ENCODE measurements around the gene DDX28.

The DDX28 gene

DNA sequence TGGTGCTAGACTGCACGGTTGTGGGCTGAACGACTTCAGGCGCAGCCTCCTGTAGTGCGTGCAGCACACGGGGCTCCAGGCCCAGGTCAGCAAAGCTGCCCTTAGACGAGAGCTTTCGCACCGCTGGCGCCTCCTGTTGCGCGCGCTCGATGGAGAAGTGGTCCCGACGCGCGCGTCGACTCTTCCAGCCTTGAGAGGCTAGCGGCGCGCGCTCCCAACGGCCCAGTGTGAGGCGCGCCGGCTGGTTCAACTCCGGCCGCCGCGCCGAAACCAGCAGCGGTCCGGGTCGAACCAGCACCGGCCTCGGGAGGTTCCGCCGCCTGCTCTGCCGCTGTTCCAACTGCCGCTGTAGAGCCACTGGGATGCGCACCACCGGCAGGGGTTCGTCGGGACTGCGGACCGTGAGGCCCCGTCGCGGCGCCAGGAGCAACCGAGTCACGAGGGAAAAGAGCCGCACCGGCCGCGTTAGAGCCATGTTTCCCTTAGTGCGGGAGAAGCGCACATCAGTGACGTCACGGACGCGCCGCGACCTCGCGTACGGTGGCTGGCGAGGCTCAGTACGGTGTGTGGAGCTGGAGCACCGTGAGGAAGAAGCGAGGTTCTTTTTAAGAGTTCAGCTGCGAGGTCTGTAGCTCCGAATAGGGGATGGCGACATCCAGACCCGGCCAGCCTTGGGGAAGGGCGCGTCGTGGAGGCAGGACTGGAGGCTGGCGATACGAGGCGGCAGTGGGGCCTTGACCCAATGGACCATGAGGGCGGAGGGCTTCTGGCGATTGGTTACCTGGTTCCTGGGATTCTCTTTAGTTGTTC, at the start of gene DDX28, which contains the start of gene DUS2:
TSS of gene DDX28 (minus strand) at position 505 of the 810 bp plus-strand sequence. CDS start at position 475, 30 bp downstream.
TSS of gene DUS2 (plus strand) at position 557 of the 810 bp plus-strand sequence. CDS start 14,740 bp downstream, outside the sequence.
- peak; percentile 93 for DNase-seq (ENCODE audit: low spot score)

DNA sequence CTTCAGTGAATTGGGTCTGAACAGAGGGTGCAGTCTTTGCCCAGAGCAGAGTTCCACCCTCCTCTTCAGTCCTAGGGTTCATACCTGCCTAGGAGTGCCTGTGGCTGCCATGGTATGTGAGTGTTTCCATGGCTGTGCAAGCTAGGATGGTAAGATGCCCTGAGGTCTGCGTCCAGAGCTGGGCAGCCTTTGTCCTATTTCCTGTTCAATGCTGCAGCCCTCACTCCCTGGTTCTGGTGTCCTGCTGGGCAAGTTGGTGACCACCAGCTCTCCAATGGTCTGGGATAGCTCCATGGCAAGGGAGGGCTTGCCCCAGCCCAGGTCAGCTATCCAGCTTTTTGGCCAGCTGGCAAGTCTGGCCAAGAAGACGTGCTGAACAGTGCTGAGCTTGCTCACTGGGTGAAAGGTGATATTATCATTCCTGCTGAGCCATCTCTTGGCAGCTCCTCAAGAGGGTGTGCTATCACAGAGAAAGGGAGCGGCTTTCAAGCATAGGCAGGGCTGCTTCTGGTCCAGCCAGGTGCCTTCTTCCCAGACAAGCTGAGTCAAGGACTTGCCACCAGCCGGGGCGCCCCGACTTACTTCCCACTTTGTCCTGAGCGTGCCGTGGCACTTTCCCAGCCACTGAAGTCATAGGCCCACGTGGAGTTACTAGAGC, 49.1 kb upstream of the DDX28 start:
- DNase-seq (ENCODE audit: low spot score) = no peak

- DNase-seq (ENCODE audit: low spot score) = no peak
These were observed 48.5 kb upstream of the DDX28 start for GRCh38 chr16:68071518-68071901.

- DNase-seq (ENCODE audit: low spot score) = no peak
These were observed 47.9 kb upstream of the DDX28 start for GRCh38 chr16:68070806-68071517.

- no peak for DNase-seq (ENCODE audit: low spot score)
These were observed 47.3 kb upstream of the DDX28 start for GRCh38 chr16:68070249-68070730.

DNA sequence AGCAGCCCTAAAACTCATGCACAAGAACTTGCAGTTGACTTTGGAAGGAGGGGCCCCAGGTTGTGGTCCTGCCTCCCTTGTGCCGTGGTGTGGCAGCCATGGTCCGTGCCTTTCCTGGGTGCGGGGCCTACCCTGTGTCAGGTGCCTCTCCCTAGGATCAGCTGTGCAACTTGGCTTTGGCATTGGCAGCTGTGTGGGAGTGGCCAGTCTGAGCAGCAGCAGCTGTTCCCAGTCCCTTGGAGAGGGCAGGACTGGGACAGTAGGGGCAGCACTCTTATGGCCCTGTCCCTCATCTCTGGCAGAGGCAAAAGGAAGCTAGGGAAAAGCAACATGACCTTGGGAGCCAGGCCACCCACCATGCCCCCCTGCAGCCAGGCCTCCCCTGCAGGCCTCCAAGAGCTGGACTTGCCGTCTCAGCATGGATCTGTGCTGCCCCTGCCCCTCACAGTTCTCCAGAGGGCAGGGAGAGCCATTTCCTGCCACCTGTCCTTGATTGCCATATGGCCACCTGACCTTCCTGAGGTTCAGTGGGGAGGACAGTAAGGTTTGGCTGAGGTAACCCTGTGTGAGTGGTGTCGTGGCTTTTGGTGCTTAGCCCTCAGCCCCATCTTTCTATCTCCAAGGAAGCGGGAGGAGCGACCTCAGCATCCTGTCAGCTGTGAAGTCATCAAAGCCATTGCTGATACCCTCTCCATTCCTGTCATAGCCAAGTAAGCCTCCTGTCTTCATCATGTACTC, 46.6 kb upstream of the DDX28 start:
- peak; percentile 60 for DNase-seq (ENCODE audit: low spot score)

- DNase-seq (ENCODE audit: low spot score) = no peak
These were observed 45.9 kb upstream of the DDX28 start for GRCh38 chr16:68068926-68069325.

DNA sequence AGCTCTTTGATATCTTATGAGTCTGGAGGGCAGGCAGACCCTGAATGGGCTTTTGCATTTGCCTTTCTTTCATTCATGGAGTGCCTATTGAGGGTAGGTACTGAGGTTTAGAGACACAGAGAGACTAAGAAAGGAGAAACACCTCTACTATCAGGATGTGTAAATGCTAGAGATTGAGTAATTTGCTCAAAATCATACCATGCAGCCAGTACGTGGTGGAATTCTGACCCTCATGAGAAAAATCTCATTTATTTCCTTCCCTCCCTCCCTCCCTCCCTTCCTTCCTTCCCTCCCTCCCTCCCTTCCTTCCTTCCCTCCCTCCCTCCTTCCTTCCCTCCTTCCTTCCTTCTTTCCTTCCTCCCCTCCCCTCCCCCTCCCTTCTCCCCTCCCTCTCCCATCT, 43.7 kb upstream of the DDX28 start:
- DNase-seq (ENCODE audit: low spot score) = no peak

DNA sequence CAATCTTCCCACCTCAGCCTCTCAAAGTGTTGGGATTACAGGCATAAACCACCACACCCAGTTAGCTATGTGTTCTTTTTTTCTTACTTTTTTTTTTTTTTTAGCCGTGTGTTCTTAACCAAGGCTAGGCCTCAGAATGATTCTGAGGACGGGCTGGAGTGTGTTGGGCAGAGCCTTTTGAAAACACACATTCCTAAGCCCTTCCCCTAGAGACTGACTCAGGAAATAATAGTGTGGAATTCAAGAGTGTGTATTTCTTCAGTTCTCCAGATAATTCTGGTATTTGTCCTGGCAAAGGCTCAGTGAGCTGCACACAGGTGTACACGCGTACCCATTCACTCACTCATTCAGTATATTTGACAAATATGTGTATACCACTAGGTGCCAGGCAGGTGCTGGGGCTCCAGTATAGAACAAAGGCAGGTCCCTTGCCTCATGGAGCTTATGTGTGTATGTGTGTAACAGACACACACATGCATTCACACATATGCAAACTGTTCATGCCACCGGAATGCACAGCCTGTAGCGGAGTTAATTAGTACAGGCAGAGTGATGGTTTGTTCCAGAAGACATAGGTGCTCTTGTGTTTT, 42.8 kb upstream of the DDX28 start:
- no peak for DNase-seq (ENCODE audit: low spot score)

DNA sequence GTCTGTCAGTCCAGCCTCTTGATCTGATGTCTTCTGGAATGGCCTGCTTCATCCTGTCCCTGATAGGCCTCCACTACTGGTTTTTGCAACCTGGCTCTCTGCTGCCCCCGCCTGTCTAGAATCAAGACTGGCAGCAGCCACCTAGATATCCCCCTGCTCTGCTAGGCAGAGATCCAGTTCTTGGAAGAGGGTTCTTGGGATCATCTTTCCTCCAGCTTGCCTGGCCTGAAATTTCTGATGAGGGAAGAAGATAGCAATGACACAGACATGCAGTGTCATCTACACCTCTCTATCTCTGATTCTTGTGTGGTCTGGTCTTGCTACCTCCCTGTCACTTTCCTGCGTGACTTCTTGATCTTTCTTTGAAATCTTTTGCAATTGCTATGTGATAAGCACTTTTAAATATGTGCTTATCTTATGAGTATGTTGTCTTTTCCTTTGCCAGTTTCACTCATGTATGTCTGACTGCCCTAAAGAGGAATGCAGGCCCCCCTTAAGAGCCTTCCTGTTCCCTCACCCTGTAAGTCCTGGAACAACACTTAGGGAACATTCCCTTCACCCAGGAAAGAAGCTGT, 41.8 kb upstream of the DDX28 start:
- peak; percentile 78 for DNase-seq (ENCODE audit: low spot score)

- peak; percentile 63 for DNase-seq (ENCODE audit: low spot score)
These were observed 39.9 kb upstream of the DDX28 start for GRCh38 chr16:68062910-68063393.

- DNase-seq (ENCODE audit: low spot score) = no peak
These were observed 38.4 kb upstream of the DDX28 start for GRCh38 chr16:68061396-68061795.

DNA sequence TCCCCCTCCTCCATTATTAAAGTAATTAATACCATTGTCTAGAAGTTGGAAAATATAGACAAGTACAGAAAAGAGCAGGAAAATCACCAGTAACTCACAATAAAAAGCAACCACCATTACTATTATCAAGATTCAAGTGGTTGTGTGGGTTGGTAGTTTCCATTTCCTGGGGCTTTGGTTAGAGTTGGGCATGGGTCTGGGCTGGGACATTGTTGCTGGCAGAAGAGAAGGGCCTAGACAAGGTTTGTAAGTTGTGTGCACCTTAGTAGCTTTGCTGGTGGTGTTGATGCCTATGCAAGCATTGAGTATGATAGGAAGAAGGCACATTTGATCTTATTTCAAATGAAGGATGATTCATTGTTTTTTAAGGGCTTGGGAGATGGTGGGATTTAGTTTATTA, 36.8 kb upstream of the DDX28 start:
- no peak for DNase-seq (ENCODE audit: low spot score)

- no peak for DNase-seq (ENCODE audit: low spot score)
These were observed 32.4 kb upstream of the DDX28 start for GRCh38 chr16:68055395-68055794.

DNA sequence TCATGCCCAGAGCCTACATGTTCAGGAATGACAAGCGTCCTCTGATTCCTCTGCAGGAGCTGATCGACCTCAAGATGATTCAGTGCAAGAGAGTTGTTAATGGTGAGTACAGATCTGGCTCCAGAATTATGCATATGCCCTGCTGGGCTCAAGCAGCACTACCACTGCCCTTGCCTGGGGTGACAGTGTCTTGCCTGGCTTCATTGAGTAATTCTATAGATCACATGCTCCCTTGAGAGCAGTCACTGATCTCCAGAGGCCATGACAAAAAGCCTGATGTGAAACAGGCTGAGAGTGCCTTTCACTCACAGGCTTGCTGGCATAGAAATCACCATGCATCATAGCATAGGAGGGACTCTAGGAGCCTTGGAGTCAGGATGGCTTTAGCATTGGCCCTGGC, 26.4 kb upstream of the DDX28 start:
- no peak for DNase-seq (ENCODE audit: low spot score)

GRCh38 chr16:68047987-68048386, 25.0 kb upstream of the DDX28 start:
- DNase-seq (ENCODE audit: low spot score) = no peak

- no peak for DNase-seq (ENCODE audit: low spot score)
These were observed 23.1 kb upstream of the DDX28 start for GRCh38 chr16:68046106-68046505.

- DNase-seq (ENCODE audit: low spot score) = no peak
These were observed 18.8 kb upstream of the DDX28 start for GRCh38 chr16:68041783-68042182.

- peak; percentile 88 for DNase-seq (ENCODE audit: low spot score)
These were observed 17.7 kb upstream of the DDX28 start for GRCh38 chr16:68040506-68041288.
